GM23338 (cell line): Measurements from ENCODE around the gene SYT2. TPM values are rescaled to one million over a fixed set of nuclear protein-coding genes. Genes with fewer than 3 reads are reported as not detected.
A peak's percentile ranks its signal among the peaks of the same experiment; 100 is the strongest.

Experiments
- ATAC-seq: fragments of 200-7000 bp; cut with Tn5 transposase; 3 replicates; pipeline ENCODE4 v1.9.1; 2020
- DNase-seq: peaks from one replicate; pipeline ENCODE4 v3.0.0-alpha.2; 2015; ENCODE audit warnings: low spot score
- H2AFZ ChIP-seq: fragments of 200-600 bp; sonication (generic); 2 replicates; pipeline ENCODE4 v1.8.0; 2016; ENCODE audit warnings: antibody characterized with exemption, mild to moderate bottlenecking, moderate library complexity
- H3F3A ChIP-seq: fragments of 200-600 bp; sonication (generic); replicated peaks from 2 replicates; pipeline ENCODE4 v1.8.0; 2017; ENCODE audit warnings: antibody characterized with exemption, mixed run types, low read depth
- H3K27ac ChIP-seq: fragments of 200-600 bp; sonication (generic); 2 replicates; pipeline ENCODE4 v1.6.1; 2016; ENCODE audit warnings: low read depth
- H3K27me3 ChIP-seq: fragments of 200-600 bp; sonication (generic); 2 replicates; pipeline ENCODE4 v1.8.0; 2016; ENCODE audit warnings: mild to moderate bottlenecking, mixed run types, moderate library complexity; ENCODE audit not compliant: insufficient read depth
- H3K36me3 ChIP-seq: fragments of 200-600 bp; sonication (generic); 2 replicates; pipeline ENCODE4 v1.8.0; 2016; ENCODE audit warnings: mild to moderate bottlenecking; ENCODE audit not compliant: insufficient read depth
- H3K4me1 ChIP-seq: fragments of 200-600 bp; sonication (generic); 2 replicates; pipeline ENCODE4 v1.8.0; 2016; ENCODE audit warnings: mild to moderate bottlenecking, moderate library complexity; ENCODE audit not compliant: insufficient read depth
- H3K4me2 ChIP-seq: fragments of 200-600 bp; sonication (generic); 2 replicates; pipeline ENCODE4 v1.7.1; 2017; ENCODE audit warnings: mixed run types
- H3K4me3 ChIP-seq: fragments of 200-600 bp; sonication (generic); 2 replicates; pipeline ENCODE4 v1.6.1; 2016; ENCODE audit warnings: mixed run types
- H3K79me2 ChIP-seq: fragments of 200-600 bp; sonication (generic); replicated peaks from 2 replicates; pipeline ENCODE4 v1.8.0; 2017; ENCODE audit warnings: mild to moderate bottlenecking; ENCODE audit not compliant: insufficient read depth
- H3K9me2 ChIP-seq: fragments of 200-600 bp; sonication (generic); 2 replicates; pipeline ENCODE4 v1.8.0; 2017; ENCODE audit not compliant: insufficient read depth
- H4K20me1 ChIP-seq: fragments of 200-600 bp; sonication (generic); replicated peaks from 2 replicates; pipeline ENCODE4 v1.8.0; 2017; ENCODE audit warnings: mild to moderate bottlenecking; ENCODE audit not compliant: insufficient read depth
- H3K27ac Mint-ChIP-seq: 2 replicates; pipeline ENCODE4 v1.8.0; 2020; ENCODE audit warnings: inconsistent platforms, mild to moderate bottlenecking, moderate library complexity, mixed read lengths
- H3K27me3 Mint-ChIP-seq: 3 replicates; pipeline ENCODE4 v1.8.0; 2022; ENCODE audit warnings: low read depth, mild to moderate bottlenecking, moderate library complexity, mixed read lengths, inconsistent platforms; ENCODE audit not compliant: insufficient read depth, poor library complexity
- H3K36me3 Mint-ChIP-seq: 3 replicates; pipeline ENCODE4 v1.8.0; 2021; ENCODE audit warnings: low read depth, mild to moderate bottlenecking, inconsistent platforms, moderate library complexity, mixed read lengths
- H3K4me1 Mint-ChIP-seq: 3 replicates; pipeline ENCODE4 v1.8.0; 2020; ENCODE audit warnings: mild to moderate bottlenecking, inconsistent platforms, mixed read lengths
- H3K4me3 Mint-ChIP-seq: 3 replicates; pipeline ENCODE4 v1.8.0; 2021; ENCODE audit warnings: moderate library complexity, mild to moderate bottlenecking, inconsistent platforms, mixed read lengths
- H3K9me3 Mint-ChIP-seq: 3 replicates; pipeline ENCODE4 v1.8.0; 2020; ENCODE audit warnings: moderate library complexity, mild to moderate bottlenecking, inconsistent platforms, mixed read lengths
- CREB1 ChIP-seq: fragments of 250-450 bp; sonication (Bioruptor Pico); IDR thresholded peaks from 2 replicates; pipeline ENCODE4 v1.5.0; 2020; ENCODE audit warnings: low read depth, mild to moderate bottlenecking, moderate library complexity
- CTCF ChIP-seq, 2 experiments: fragments of 200-600 bp in 1 of 2; sonication (generic) in 1 of 2; conservative IDR thresholded peaks; 2 replicates each; pipeline versions ENCODE4 v1.5.1 to v1.6.1; 2016 to 2017; ENCODE audit warnings: antibody characterized with exemption in 2 of 2, low read depth in 2 of 2, mild to moderate bottlenecking in 2 of 2, moderate library complexity in 1 of 2
- ETS1 ChIP-seq: IDR thresholded peaks from 2 replicates; pipeline ENCODE4 v1.6.1; 2016; ENCODE audit warnings: antibody characterized with exemption
- EZH2 ChIP-seq: fragments of 200-600 bp; sonication (generic); IDR thresholded peaks from one replicate; pipeline ENCODE4 v1.8.0; 2017; ENCODE audit warnings: antibody characterized with exemption, mild to moderate bottlenecking, low read depth; ENCODE audit not compliant: unreplicated experiment
- EZH2phosphoT487 ChIP-seq: fragments of 200-600 bp; sonication (generic); IDR thresholded peaks from one replicate; pipeline ENCODE4 v1.8.1; 2018; ENCODE audit warnings: antibody characterized with exemption; ENCODE audit not compliant: unreplicated experiment
- POLR2AphosphoS5 ChIP-seq: IDR thresholded peaks from 2 replicates; pipeline ENCODE4 v1.6.1; 2016; ENCODE audit warnings: antibody characterized with exemption, low read depth
- ZNF331 ChIP-seq: fragments of 250-450 bp; sonication (Bioruptor Pico); IDR thresholded peaks from 2 replicates; pipeline ENCODE4 v1.5.0; 2020; ENCODE audit warnings: low read depth, mild to moderate bottlenecking, moderate library complexity
- polyA plus RNA-seq: library from polyadenylated mRNA; unstranded; fragments of >200 nt; fragmentation: Nextera tagmentation; extraction: Ambion mirVana; gene quantifications from 2 replicates; pipeline ENCODE4 v1.2.1, GENCODE V29; 2016
- total RNA-seq: library from RNA; depleted of rRNA; stranded (reverse); fragments of >200 nt; shearing (Covaris generic); gene quantifications from 2 replicates; pipeline ENCODE4 v1.2.3, GENCODE V29; 2014
- TF ChIP-seq, protein P1 (sequence below): fragments of 250-450 bp; sonication (Bioruptor Pico); IDR thresholded peaks from 2 replicates; pipeline ENCODE4 v1.5.0; 2020; ENCODE audit warnings: mild to moderate bottlenecking, moderate library complexity

The SYT2 gene
- total and polyA plus RNA-seq, 2 experiments from 2014 or later: 2.4 to 12.5 TPM

DNA sequence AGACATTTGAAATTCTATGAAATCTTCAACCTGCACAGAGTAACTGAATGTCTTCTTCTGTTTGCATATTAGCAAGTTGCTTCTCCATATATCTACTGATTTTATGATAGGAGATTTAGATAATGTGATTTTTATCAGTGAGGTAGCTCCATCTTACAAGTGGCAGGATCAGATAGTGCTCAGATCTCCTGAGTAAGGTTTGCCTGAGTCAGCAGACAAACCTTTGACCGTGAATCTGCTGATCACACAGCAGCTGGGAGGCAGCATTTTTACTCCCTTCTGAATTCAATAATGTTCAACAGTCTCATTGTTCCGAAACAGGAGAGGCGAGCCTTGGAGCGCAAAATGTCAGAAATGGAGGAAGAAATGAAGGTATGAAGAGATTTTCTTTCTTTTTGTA is 141.4 kb downstream of the SYT2 start:
- peak overlapping the region; percentile 90; the same call in 1 of the 2 replicates for H3K27ac Mint-ChIP-seq
- no peak overlapping the region for H3K4me2 ChIP-seq

More for the DNA sequence above, 141.4 kb downstream of the SYT2 start:
- H3K9me3 Mint-ChIP-seq: no peaks in the 10 kb centered on the region
- H3K36me3 Mint-ChIP-seq: no peaks in the 10 kb centered on the region; the same call in 2 of the 3 replicates
- no peaks in the 10 kb centered on the region for H3F3A ChIP-seq
- H3K4me3 ChIP-seq: no peak overlapping the region
- ATAC-seq (no peak), DNase-seq (no peak)
- H3K36me3 ChIP-seq: no peaks in the 10 kb centered on the region
- H3K27ac ChIP-seq: peak overlapping the region; percentile 63
- peaks cover 31% of the 10 kb centered on the region for H3K4me1 ChIP-seq
- no peak for TF ChIP-seq CREB1 (CRISPR knock-in tag)
- TF ChIP-seq, protein P1, sequence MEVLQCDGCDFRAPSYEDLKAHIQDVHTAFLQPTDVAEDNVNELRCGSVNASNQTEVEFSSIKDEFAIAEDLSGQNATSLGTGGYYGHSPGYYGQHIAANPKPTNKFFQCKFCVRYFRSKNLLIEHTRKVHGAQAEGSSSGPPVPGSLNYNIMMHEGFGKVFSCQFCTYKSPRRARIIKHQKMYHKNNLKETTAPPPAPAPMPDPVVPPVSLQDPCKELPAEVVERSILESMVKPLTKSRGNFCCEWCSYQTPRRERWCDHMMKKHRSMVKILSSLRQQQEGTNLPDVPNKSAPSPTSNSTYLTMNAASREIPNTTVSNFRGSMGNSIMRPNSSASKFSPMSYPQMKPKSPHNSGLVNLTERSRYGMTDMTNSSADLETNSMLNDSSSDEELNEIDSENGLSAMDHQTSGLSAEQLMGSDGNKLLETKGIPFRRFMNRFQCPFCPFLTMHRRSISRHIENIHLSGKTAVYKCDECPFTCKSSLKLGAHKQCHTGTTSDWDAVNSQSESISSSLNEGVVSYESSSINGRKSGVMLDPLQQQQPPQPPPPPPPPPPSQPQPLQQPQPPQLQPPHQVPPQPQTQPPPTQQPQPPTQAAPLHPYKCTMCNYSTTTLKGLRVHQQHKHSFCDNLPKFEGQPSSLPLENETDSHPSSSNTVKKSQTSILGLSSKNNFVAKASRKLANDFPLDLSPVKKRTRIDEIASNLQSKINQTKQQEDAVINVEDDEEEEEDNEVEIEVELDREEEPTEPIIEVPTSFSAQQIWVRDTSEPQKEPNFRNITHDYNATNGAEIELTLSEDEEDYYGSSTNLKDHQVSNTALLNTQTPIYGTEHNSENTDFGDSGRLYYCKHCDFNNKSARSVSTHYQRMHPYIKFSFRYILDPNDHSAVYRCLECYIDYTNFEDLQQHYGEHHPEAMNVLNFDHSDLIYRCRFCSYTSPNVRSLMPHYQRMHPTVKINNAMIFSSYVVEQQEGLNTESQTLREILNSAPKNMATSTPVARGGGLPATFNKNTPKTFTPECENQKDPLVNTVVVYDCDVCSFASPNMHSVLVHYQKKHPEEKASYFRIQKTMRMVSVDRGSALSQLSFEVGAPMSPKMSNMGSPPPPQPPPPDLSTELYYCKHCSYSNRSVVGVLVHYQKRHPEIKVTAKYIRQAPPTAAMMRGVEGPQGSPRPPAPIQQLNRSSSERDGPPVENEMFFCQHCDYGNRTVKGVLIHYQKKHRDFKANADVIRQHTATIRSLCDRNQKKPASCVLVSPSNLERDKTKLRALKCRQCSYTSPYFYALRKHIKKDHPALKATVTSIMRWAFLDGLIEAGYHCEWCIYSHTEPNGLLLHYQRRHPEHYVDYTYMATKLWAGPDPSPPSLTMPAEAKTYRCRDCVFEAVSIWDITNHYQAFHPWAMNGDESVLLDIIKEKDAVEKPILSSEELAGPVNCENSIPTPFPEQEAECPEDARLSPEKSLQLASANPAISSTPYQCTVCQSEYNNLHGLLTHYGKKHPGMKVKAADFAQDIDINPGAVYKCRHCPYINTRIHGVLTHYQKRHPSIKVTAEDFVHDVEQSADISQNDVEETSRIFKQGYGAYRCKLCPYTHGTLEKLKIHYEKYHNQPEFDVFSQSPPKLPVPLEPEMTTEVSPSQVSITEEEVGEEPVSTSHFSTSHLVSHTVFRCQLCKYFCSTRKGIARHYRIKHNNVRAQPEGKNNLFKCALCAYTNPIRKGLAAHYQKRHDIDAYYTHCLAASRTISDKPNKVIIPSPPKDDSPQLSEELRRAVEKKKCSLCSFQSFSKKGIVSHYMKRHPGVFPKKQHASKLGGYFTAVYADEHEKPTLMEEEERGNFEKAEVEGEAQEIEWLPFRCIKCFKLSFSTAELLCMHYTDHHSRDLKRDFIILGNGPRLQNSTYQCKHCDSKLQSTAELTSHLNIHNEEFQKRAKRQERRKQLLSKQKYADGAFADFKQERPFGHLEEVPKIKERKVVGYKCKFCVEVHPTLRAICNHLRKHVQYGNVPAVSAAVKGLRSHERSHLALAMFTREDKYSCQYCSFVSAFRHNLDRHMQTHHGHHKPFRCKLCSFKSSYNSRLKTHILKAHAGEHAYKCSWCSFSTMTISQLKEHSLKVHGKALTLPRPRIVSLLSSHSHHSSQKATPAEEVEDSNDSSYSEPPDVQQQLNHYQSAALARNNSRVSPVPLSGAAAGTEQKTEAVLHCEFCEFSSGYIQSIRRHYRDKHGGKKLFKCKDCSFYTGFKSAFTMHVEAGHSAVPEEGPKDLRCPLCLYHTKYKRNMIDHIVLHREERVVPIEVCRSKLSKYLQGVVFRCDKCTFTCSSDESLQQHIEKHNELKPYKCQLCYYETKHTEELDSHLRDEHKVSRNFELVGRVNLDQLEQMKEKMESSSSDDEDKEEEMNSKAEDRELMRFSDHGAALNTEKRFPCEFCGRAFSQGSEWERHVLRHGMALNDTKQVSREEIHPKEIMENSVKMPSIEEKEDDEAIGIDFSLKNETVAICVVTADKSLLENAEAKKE: no peak
- no peak for TF ChIP-seq CTCF (conservative IDR thresholded peaks at IDR 0.05; ENCODE audit: low read depth in 2 of 2)
- no peak for TF ChIP-seq ETS1
- TF ChIP-seq POLR2AphosphoS5: no peak
- TF ChIP-seq EZH2phosphoT487: no peak
- no peak for TF ChIP-seq ZNF331
- no peak for TF ChIP-seq EZH2
- H3K4me3 Mint-ChIP-seq: no peak overlapping the region
- no peaks in the 10 kb centered on the region for H3K9me2 ChIP-seq
- no peak overlapping the region for H2AFZ ChIP-seq
- no peaks in the 10 kb centered on the region for H3K27me3 Mint-ChIP-seq
- no peaks in the 10 kb centered on the region for H3K79me2 ChIP-seq
- H3K4me1 Mint-ChIP-seq: peaks cover 50% of the 10 kb centered on the region
- no peaks in the 10 kb centered on the region for H3K27me3 ChIP-seq
- H4K20me1 ChIP-seq: no peaks in the 10 kb centered on the region
